WTC11 (cell line): Measurements from ENCODE around the gene ZC3H12A. TPM values are rescaled to one million over a fixed set of nuclear protein-coding genes. Genes with fewer than 3 reads are reported as not detected.

Source experiments
- ATAC-seq: fragments of 200-7000 bp; cut with Tn5 transposase; 2 replicates; pipeline ENCODE4 v1.10.0; 2021; ENCODE audit warnings: mild to moderate bottlenecking, moderate library complexity
- CTCF ChIA-PET: fragments of 300-600 bp; sonication (Branson Sonifier 250); formaldehyde crosslinking; loops from one replicate; lab custom pipeline; 2021; ENCODE audit warnings: antibody characterized with exemption; lab: Charles Lee
- POLR2A ChIA-PET: fragments of 350-600 bp; sonication (Branson Sonifier 250); formaldehyde crosslinking; loops from one replicate; lab custom pipeline; 2021; ENCODE audit warnings: antibody characterized with exemption; lab: Charles Lee
- DNase-seq: peaks from one replicate; pipeline ENCODE4 v3.0.0; 2021; ENCODE audit warnings: low spot score
- H3K27ac Mint-ChIP-seq: 2 replicates; pipeline ENCODE4 v1.8.0; 2021; ENCODE audit warnings: mixed read lengths
- H3K27me3 Mint-ChIP-seq: 2 replicates; pipeline ENCODE4 v1.8.0; 2021; ENCODE audit warnings: low read depth, mild to moderate bottlenecking, moderate library complexity, mixed read lengths
- H3K36me3 Mint-ChIP-seq: 2 replicates; pipeline ENCODE4 v1.8.0; 2021; ENCODE audit warnings: mixed read lengths
- H3K4me1 Mint-ChIP-seq: 2 replicates; pipeline ENCODE4 v1.8.0; 2022; ENCODE audit warnings: mixed read lengths
- H3K4me3 Mint-ChIP-seq: 2 replicates; pipeline ENCODE4 v1.8.0; 2021; ENCODE audit warnings: mild to moderate bottlenecking, moderate library complexity, mixed read lengths
- H3K9me3 Mint-ChIP-seq: 2 replicates; pipeline ENCODE4 v1.8.0; 2021; ENCODE audit warnings: mixed read lengths
- ESRRA ChIP-seq: sonication (generic); formaldehyde crosslinking; IDR thresholded peaks from 2 replicates; pipeline ENCODE4 v1.8.1; 2022; ENCODE audit warnings: mild to moderate bottlenecking, missing genetic modification reagents, borderline replicate concordance
- GRHL2 ChIP-seq: fragments of 250-450 bp; sonication (Bioruptor Pico); IDR thresholded peaks from 2 replicates; pipeline ENCODE4 v1.8.0; 2022; ENCODE audit warnings: mild to moderate bottlenecking, moderate library complexity; ENCODE audit not compliant: insufficient replicate concordance, severe bottlenecking
- MXD4 ChIP-seq: fragments of 250-450 bp; sonication (Bioruptor Pico); IDR thresholded peaks from 2 replicates; pipeline ENCODE4 v1.8.0; 2021; ENCODE audit warnings: mild to moderate bottlenecking, moderate library complexity, borderline replicate concordance
- NFE2L1 ChIP-seq: sonication (generic); formaldehyde crosslinking; IDR thresholded peaks from 2 replicates; pipeline ENCODE4 v1.8.1; 2023; ENCODE audit warnings: missing genetic modification reagents
- NR2C2 ChIP-seq: sonication (generic); formaldehyde crosslinking; IDR thresholded peaks from 2 replicates; pipeline ENCODE4 v1.8.0; 2022; ENCODE audit warnings: mild to moderate bottlenecking, missing genetic modification reagents
- NR3C1 ChIP-seq: sonication (generic); formaldehyde crosslinking; conservative IDR thresholded peaks from 2 replicates; pipeline ENCODE4 v1.8.1; 2023; ENCODE audit warnings: low read depth, mild to moderate bottlenecking, missing genetic modification reagents
- TP53 ChIP-seq: sonication (generic); formaldehyde crosslinking; IDR thresholded peaks from 2 replicates; pipeline ENCODE4 v1.8.1; 2023; ENCODE audit warnings: mild to moderate bottlenecking, missing genetic modification reagents
- ZBTB21 ChIP-seq: sonication (generic); formaldehyde crosslinking; IDR thresholded peaks from 2 replicates; pipeline ENCODE4 v1.8.1; 2023; ENCODE audit warnings: mild to moderate bottlenecking, missing genetic modification reagents, borderline replicate concordance
- ZNF671 ChIP-seq: fragments of 250-450 bp; sonication (Bioruptor Pico); IDR thresholded peaks from 2 replicates; pipeline ENCODE4 v1.8.0; 2021; ENCODE audit warnings: mild to moderate bottlenecking
- total RNA-seq: library from RNA; stranded (reverse); gene quantifications from 3 replicates; pipeline ENCODE4 v1.2.3, GENCODE V29; 2021
- TF ChIP-seq, protein P1 (sequence below): sonication (generic); formaldehyde crosslinking; IDR thresholded peaks from 2 replicates; pipeline ENCODE4 v1.8.1; 2022; ENCODE audit warnings: missing genetic modification reagents, borderline replicate concordance
- TF ChIP-seq, protein P2 (sequence below): sonication (generic); formaldehyde crosslinking; IDR thresholded peaks from 2 replicates; pipeline ENCODE4 v1.8.0; 2023; ENCODE audit warnings: mild to moderate bottlenecking, missing genetic modification reagents
- TF ChIP-seq, protein P3 (sequence below): fragments of 250-450 bp; sonication (Bioruptor Pico); IDR thresholded peaks from 2 replicates; pipeline ENCODE4 v1.9.0; 2021; ENCODE audit warnings: mild to moderate bottlenecking, borderline replicate concordance
- TF ChIP-seq, protein P4 (sequence below): sonication (generic); formaldehyde crosslinking; IDR thresholded peaks from 2 replicates; pipeline ENCODE4 v1.8.0; 2022; ENCODE audit warnings: mild to moderate bottlenecking, missing genetic modification reagents
- TF ChIP-seq, protein P5 (sequence below): sonication (generic); formaldehyde crosslinking; IDR thresholded peaks from 2 replicates; pipeline ENCODE4 v1.8.0; 2023; ENCODE audit warnings: missing genetic modification reagents
- TF ChIP-seq, protein P6 (sequence below): fragments of 250-450 bp; sonication (Bioruptor Pico); IDR thresholded peaks from 2 replicates; pipeline ENCODE4 v2.1.2; 2022; ENCODE audit warnings: mild to moderate bottlenecking, moderate library complexity

ZC3H12A gene
- total RNA-seq, 1 experiment from 2014 or later = 10.9 TPM

DNA sequence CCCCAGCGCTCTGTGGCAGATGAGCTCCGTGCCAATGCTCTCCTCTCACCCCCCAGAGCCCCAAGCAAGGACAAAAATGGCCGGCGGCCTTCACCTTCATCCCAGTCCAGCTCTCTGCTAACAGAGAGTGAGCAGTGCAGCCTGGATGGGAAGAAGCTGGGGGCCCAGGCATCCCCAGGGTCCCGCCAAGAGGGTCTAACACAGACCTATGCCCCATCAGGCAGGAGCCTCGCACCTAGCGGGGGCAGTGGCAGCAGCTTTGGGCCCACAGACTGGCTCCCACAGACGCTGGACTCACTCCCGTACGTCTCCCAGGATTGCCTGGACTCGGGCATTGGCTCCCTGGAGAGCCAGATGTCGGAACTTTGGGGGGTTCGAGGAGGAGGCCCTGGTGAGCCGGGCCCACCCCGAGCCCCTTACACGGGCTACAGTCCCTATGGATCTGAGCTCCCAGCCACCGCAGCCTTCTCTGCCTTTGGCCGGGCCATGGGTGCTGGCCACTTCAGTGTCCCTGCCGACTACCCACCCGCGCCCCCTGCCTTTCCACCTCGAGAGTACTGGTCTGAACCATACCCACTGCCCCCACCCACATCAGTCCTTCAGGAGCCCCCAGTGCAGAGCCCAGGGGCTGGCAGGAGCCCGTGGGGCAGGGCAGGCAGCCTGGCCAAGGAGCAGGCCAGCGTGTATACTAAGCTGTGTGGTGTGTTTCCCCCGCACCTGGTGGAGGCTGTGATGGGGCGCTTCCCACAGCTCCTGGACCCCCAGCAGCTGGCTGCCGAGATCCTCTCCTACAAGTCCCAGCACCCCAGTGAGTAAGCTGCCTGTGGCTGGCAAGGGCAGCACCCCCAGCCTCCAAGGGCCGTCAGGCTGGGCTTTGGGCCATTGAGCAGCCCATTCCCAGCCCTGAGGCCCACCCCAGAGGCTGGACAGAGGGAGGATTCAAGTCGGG, 8.7 kb downstream of the ZC3H12A start:
- H3K27me3 Mint-ChIP-seq = no peaks in the 10 kb centered on the region
- no peaks in the 10 kb centered on the region for H3K9me3 Mint-ChIP-seq
- no peak overlapping the region for H3K27ac Mint-ChIP-seq
- TF ChIP-seq NR3C1 (no peak), NR2C2 (no peak), NFE2L1 (CRISPR knock-in tag) (no peak)
- DNase-seq (no peak), ATAC-seq (no peak)
- no peak overlapping the region for H3K4me3 Mint-ChIP-seq
- POLR2A ChIA-PET = no interaction called here
- peaks cover 21% of the 10 kb centered on the region for H3K4me1 Mint-ChIP-seq
- CTCF ChIA-PET = interaction anchor here (0.9 to 6.4 kb wide), 2 partner anchors 20 to 29 kb away, joined by 4 to 279 read pairs; no protein-coding TSS in a partner anchor
- peaks cover 20% of the 10 kb centered on the region for H3K36me3 Mint-ChIP-seq

DNA sequence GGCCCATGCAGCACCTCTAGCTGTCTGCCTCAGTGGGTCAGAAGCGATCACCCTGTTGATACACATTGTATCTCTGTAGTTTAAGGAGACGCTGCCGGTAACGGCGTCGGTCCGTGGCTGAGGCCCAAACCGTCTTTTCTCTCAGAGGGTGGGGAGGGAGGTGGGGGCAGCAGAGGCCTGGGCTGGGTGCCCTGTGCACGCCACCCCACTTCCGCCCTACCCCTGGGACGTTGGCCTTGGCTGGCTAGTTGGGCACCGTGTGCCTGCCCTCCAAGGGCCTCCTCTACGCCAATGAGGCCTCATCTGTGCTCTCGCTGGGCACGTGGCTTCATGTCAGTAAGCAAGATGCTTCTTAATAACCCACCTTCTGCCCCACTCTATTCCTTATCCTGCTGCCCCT, 9.4 kb downstream of the ZC3H12A start:
- H3K4me3 Mint-ChIP-seq = no peak overlapping the region
- ChIA-PET CTCF (interaction anchor here (6.4 kb wide), 1 partner anchor 29 kb away, joined by 279 read pairs; no protein-coding TSS in a partner anchor), POLR2A (interaction anchor here (1.5 to 2.4 kb wide), 2 partner anchors 8 to 10 kb away, joined by 3 to 13 read pairs; partner anchors contain the start of gene ZC3H12A)
- H3K27me3 Mint-ChIP-seq = no peaks in the 10 kb centered on the region
- no peak for DNase-seq
- H3K4me1 Mint-ChIP-seq = peaks cover 16% of the 10 kb centered on the region
- no peak for ATAC-seq
- H3K36me3 Mint-ChIP-seq = peaks cover 20% of the 10 kb centered on the region
- no peaks in the 10 kb centered on the region for H3K9me3 Mint-ChIP-seq
- no peak overlapping the region for H3K27ac Mint-ChIP-seq
- TF ChIP-seq GRHL2 (CRISPR knock-in tag) (no peak), MXD4 (no peak)
- TF ChIP-seq, protein P1, sequence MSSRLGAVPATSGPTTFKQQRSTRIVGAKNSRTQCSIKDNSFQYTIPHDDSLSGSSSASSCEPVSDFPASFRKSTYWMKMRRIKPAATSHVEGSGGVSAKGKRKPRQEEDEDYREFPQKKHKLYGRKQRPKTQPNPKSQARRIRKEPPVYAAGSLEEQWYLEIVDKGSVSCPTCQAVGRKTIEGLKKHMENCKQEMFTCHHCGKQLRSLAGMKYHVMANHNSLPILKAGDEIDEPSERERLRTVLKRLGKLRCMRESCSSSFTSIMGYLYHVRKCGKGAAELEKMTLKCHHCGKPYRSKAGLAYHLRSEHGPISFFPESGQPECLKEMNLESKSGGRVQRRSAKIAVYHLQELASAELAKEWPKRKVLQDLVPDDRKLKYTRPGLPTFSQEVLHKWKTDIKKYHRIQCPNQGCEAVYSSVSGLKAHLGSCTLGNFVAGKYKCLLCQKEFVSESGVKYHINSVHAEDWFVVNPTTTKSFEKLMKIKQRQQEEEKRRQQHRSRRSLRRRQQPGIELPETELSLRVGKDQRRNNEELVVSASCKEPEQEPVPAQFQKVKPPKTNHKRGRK (CRISPR knock-in tag) = no peak
- TF ChIP-seq, protein P2, sequence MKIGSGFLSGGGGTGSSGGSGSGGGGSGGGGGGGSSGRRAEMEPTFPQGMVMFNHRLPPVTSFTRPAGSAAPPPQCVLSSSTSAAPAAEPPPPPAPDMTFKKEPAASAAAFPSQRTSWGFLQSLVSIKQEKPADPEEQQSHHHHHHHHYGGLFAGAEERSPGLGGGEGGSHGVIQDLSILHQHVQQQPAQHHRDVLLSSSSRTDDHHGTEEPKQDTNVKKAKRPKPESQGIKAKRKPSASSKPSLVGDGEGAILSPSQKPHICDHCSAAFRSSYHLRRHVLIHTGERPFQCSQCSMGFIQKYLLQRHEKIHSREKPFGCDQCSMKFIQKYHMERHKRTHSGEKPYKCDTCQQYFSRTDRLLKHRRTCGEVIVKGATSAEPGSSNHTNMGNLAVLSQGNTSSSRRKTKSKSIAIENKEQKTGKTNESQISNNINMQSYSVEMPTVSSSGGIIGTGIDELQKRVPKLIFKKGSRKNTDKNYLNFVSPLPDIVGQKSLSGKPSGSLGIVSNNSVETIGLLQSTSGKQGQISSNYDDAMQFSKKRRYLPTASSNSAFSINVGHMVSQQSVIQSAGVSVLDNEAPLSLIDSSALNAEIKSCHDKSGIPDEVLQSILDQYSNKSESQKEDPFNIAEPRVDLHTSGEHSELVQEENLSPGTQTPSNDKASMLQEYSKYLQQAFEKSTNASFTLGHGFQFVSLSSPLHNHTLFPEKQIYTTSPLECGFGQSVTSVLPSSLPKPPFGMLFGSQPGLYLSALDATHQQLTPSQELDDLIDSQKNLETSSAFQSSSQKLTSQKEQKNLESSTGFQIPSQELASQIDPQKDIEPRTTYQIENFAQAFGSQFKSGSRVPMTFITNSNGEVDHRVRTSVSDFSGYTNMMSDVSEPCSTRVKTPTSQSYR (CRISPR knock-in tag) = no peak

DNA sequence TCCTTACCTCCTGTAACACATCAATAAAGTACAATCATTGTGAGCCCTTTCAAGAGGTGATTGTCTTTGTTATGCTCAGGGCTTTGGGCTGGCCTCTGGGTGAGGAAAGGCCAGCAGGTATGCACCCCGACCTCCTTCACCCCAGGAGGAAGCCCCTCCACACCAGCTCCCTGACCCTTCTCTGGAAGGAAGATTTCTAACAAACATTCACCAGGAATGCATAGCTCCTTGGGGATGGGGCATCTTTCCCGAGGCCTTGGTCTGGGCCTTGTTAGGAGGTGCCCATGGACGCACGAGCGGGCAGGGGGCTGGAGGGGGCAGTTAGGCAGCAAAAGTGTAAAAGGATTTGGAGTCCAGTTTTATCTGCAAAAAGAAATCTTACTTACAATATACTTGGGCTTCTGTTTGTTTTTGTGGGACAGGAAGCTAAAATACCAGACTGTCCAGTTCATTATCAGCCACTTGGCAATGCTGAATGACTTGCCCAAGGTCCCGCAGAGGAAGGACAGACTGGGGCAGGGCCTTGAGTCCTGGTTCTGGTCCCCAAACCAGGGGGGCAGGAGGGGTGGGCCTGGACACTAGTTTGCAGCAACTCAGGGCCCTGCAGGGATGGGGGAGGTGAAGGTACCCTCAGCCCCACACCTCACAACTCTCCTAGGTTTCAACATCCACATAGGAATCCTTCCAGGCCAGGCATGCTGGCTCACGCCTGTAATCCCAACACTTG, 10.1 kb downstream of the ZC3H12A start:
- no peak overlapping the region for H3K27ac Mint-ChIP-seq
- H3K4me3 Mint-ChIP-seq = no peak overlapping the region
- H3K36me3 Mint-ChIP-seq = peaks cover 20% of the 10 kb centered on the region
- H3K4me1 Mint-ChIP-seq = peaks cover 13% of the 10 kb centered on the region
- ChIA-PET CTCF (interaction anchor here (1.1 to 6.4 kb wide), 4 partner anchors 30 to 118 kb away, joined by 3 to 279 read pairs (median 38); partner anchors contain the start of gene MEAF6), POLR2A (interaction anchor here (0.6 to 2.4 kb wide), 3 partner anchors 9 to 200 kb away, joined by 3 to 13 read pairs (median 3); partner anchors contain the start of gene ZC3H12A)
- ATAC-seq (no peak), DNase-seq (no peak)
- H3K27me3 Mint-ChIP-seq = no peaks in the 10 kb centered on the region
- no peaks in the 10 kb centered on the region for H3K9me3 Mint-ChIP-seq
- TF ChIP-seq ZNF671 (CRISPR knock-in tag) (no peak), TP53 (CRISPR knock-in tag) (no peak), ESRRA (CRISPR knock-in tag) (no peak), ZBTB21 (no peak)
- TF ChIP-seq, protein P3, sequence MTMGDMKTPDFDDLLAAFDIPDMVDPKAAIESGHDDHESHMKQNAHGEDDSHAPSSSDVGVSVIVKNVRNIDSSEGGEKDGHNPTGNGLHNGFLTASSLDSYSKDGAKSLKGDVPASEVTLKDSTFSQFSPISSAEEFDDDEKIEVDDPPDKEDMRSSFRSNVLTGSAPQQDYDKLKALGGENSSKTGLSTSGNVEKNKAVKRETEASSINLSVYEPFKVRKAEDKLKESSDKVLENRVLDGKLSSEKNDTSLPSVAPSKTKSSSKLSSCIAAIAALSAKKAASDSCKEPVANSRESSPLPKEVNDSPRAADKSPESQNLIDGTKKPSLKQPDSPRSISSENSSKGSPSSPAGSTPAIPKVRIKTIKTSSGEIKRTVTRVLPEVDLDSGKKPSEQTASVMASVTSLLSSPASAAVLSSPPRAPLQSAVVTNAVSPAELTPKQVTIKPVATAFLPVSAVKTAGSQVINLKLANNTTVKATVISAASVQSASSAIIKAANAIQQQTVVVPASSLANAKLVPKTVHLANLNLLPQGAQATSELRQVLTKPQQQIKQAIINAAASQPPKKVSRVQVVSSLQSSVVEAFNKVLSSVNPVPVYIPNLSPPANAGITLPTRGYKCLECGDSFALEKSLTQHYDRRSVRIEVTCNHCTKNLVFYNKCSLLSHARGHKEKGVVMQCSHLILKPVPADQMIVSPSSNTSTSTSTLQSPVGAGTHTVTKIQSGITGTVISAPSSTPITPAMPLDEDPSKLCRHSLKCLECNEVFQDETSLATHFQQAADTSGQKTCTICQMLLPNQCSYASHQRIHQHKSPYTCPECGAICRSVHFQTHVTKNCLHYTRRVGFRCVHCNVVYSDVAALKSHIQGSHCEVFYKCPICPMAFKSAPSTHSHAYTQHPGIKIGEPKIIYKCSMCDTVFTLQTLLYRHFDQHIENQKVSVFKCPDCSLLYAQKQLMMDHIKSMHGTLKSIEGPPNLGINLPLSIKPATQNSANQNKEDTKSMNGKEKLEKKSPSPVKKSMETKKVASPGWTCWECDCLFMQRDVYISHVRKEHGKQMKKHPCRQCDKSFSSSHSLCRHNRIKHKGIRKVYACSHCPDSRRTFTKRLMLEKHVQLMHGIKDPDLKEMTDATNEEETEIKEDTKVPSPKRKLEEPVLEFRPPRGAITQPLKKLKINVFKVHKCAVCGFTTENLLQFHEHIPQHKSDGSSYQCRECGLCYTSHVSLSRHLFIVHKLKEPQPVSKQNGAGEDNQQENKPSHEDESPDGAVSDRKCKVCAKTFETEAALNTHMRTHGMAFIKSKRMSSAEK (CRISPR knock-in tag) = no peak
- TF ChIP-seq, protein P4, sequence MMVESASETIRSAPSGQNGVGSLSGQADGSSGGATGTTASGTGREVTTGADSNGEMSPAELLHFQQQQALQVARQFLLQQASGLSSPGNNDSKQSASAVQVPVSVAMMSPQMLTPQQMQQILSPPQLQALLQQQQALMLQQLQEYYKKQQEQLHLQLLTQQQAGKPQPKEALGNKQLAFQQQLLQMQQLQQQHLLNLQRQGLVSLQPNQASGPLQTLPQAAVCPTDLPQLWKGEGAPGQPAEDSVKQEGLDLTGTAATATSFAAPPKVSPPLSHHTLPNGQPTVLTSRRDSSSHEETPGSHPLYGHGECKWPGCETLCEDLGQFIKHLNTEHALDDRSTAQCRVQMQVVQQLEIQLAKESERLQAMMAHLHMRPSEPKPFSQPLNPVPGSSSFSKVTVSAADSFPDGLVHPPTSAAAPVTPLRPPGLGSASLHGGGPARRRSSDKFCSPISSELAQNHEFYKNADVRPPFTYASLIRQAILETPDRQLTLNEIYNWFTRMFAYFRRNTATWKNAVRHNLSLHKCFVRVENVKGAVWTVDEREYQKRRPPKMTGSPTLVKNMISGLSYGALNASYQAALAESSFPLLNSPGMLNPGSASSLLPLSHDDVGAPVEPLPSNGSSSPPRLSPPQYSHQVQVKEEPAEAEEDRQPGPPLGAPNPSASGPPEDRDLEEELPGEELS (CRISPR knock-in tag) = no peak
- TF ChIP-seq, protein P5, sequence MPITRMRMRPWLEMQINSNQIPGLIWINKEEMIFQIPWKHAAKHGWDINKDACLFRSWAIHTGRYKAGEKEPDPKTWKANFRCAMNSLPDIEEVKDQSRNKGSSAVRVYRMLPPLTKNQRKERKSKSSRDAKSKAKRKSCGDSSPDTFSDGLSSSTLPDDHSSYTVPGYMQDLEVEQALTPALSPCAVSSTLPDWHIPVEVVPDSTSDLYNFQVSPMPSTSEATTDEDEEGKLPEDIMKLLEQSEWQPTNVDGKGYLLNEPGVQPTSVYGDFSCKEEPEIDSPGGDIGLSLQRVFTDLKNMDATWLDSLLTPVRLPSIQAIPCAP (CRISPR knock-in tag) = no peak
- TF ChIP-seq, protein P6, sequence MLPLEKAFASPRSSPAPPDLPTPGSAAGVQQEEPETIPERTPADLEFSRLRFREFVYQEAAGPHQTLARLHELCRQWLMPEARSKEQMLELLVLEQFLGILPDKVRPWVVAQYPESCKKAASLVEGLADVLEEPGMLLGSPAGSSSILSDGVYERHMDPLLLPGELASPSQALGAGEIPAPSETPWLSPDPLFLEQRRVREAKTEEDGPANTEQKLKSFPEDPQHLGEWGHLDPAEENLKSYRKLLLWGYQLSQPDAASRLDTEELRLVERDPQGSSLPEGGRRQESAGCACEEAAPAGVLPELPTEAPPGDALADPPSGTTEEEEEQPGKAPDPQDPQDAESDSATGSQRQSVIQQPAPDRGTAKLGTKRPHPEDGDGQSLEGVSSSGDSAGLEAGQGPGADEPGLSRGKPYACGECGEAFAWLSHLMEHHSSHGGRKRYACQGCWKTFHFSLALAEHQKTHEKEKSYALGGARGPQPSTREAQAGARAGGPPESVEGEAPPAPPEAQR (CRISPR knock-in tag) = no peak
